NOMO-1 treated with DMSO at 0.1 percent for 48 hours (cell line): ENCODE measurements around the gene ADAMTSL1.

Experiments used
- DNase-seq: peaks from one replicate; lab custom pipeline; 2025; ENCODE audit not compliant: unreplicated experiment; lab: John Stamatoyannopoulos, UW

The ADAMTSL1 gene

GRCh38 chr9:18545636-18546360 is 71.8 kb downstream of the ADAMTSL1 start:
- DNase-seq, result no peak

GRCh38 chr9:18548456-18548855 is 74.5 kb downstream of the ADAMTSL1 start:
- DNase-seq, result no peak

DNA sequence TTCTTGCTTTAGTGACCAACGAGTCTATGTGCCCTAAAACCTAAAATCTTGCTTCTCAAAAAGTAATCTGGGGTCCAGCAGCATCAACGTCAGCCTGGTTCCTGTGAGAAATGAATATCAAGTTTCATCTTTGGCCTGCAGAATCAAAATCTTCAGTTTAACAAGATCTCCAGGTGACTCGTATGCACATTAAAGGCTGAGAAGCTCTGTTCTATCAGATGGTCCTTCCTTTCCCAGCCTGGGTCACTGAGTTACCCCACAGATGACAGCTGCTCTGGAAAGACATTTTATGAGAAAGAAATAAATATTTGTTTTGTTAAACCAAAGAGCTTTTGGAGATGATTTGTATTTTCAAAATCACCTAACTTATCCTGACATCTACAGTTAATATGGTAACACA is 75.8 kb downstream of the ADAMTSL1 start:
- DNase-seq, result no peak

GRCh38 chr9:18550286-18550685 is 76.3 kb downstream of the ADAMTSL1 start:
- DNase-seq, result no peak

DNA sequence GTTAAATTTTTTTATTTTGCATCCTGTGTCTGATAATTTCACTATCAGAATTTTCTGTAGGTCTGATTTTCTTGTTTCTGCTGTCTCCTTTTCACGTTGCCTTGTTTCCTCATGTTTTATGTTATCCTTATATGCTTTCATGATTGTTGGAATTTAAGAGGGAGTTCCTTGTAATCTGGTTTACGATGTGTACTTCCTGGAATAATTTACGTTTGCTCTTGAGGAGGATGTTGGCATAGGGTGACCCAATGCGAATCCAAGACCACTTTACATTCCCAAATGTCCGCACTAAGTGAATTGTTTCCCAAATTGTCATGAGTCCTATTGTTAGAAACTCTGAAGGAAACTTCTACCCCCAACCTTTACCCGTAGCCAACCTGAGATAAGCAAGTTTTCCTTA is 80.3 kb downstream of the ADAMTSL1 start:
- DNase-seq, result no peak

- no peak for DNase-seq
These were observed 81.3 kb downstream of the ADAMTSL1 start for GRCh38 chr9:18555105-18555883.

DNA sequence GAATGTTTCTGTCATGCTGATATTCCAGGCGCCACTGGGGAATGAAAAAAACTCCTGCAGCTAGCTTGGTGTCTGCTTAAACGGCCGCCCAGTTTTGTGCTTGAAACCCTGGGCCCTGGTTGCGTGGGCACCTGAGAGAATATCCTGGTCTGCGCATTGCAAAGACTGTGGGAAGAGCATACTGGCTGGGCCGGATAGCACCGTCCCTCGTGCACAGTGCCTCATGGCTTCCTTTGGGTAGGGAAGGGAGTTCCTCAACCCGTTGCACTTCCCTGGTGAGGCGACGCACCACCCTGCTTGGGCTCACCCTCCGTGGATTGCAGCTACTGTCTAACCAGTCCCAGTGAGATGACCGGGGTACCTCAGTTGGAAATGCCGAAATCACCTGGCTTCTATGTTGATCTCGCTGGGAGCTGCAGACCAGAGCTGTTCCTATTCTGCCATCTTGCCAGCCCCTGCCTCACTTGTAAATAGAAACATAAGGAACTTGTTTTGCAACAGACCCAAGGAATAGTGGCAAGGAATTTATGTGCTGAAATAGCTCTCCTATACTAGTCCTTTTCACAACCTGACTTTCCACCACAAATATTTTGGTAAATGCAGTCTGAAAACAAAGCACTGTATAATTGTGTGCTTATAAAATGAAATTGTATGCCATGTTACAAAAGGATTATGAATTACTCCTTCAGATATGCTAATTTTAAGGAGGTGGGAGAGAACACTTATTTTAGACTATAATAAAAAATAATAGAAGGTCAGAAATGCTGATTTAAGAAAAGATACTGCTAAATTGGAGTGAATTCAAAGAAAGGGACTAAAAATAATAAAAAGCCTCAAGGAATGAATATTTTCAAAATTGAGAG is 90.3 kb downstream of the ADAMTSL1 start:
- no peak for DNase-seq

GRCh38 chr9:18566121-18566520 is 92.2 kb downstream of the ADAMTSL1 start:
- DNase-seq, result no peak

DNA sequence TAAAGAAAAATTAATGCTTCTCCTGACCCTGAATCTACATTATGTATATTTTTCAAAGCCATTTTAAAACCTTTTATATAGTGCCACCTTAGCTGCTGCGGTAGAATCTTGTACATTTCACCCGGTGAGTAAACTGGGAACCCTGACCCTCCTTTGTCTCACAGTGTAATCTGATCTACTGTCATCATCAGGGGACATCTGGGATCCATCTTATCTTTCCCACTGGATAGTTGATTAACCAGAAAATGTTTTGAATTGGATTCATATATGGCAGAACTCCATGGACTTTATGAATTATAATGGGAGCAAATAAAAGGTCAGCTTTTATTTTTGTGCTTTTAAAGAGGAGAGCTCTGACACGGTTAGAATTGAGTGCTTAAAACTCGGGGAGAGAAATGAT is 95.0 kb downstream of the ADAMTSL1 start:
- DNase-seq, result no peak

GRCh38 chr9:18569941-18570630 is 96.1 kb downstream of the ADAMTSL1 start:
- no peak for DNase-seq

DNA sequence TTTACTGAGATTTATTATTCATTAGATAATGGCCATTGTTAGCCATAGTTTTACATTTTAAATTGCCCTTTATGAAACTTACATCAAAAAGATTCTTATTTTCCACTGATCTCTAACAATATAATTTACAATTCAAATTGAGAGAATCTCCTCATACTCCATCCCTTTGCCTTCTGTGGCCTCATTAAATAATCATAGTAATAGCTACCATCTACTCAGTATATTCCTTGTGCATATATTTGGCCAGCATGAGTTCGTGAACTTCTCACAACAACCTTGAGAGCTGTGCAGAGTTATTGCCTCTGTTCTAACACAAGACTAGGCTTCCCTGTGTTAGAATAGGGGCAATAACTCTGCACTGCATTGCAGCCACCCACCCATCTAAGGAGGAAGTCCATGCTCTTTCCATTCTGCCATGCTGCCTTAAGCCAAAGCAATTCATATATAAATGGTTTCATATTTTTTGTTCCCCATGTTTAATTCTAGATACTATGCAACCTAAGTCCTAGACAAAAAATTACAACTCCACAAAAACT is 99.1 kb downstream of the ADAMTSL1 start:
- DNase-seq, result no peak

DNA sequence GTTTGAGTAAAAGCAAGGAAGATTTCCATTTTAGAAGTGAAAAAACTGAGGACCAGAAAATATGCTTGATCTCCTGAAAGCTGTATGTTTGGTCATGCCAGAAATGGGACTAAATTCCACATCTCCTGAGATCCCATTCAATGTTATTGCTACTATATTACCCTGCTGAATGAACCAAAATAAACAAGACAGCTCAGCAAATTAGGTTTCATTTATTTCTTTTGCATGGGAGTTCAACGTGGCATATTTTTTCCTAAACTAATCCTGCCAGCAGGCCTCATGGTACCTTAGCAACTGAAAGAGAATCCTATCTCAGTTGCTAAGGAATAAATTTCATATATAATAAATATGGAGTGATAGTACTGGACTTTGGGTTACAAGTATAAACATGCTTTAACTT is 101.7 kb downstream of the ADAMTSL1 start:
- no peak for DNase-seq

GRCh38 chr9:18579536-18579935 is 105.6 kb downstream of the ADAMTSL1 start:
- no peak for DNase-seq

DNA sequence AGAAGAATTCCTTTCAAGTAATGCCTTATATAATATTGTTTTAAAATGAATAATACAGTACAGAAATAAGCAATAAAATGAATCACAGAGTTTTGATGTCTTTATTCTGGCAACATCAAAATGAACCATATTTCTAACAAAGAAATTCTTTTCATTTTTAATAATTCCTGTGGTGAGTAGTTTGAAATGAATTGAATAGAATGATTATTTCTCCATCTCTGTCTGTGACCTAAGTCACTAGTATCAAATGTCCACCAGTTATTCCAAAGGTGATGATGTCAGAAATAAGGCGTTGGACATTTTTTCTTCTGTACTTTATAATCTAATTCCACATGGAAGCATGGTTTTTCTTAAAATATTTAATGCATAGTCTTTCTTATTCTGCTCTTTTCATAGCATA is 106.2 kb downstream of the ADAMTSL1 start:
- DNase-seq, result no peak

GRCh38 chr9:18585996-18586395 is 112.0 kb downstream of the ADAMTSL1 start:
- no peak for DNase-seq

DNA sequence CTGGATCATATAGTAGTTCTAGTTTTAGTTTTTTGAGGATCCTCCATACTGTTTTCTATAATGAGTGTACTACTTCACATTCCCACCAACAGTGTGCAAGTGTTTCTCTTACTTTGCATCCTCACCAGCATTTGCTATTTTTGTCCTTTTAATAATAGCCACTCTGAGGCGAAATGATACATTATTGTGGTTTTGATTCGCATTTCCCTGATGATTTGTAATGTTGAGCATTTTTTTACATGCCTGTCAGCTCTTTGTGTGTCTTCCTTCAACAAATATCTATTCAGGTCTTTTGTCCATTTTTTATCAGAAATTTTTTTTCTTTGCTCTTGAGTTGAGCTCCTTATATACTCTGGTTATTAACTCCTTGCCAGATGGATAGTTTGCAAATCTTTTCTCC is 114.0 kb downstream of the ADAMTSL1 start:
- DNase-seq, result no peak

- DNase-seq, result no peak
These were observed 117.3 kb downstream of the ADAMTSL1 start for GRCh38 chr9:18591261-18591660.

DNA sequence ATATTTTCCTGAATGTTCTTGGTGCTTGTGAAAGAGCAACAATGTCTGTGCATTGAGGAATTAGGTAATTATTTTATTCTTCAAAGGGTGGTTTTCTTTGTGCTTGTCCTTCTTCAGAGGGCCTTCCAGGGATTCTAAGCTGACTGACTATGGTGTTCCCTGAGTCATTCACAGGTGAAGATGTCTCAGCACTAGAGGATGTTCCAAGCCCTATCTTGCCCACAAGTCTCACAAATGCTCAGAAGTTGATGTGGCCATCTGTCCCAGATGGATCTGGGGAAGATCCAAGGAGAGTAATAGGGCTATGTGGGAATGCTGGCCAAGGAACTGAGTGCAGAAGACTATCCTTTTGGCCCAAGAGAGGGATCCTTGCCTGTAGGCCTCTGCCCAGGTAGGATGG is 120.9 kb downstream of the ADAMTSL1 start:
- DNase-seq, result no peak

GRCh38 chr9:18595597-18595996 is 121.6 kb downstream of the ADAMTSL1 start:
- no peak for DNase-seq

- DNase-seq, result peak; percentile 79
These were observed 123.0 kb downstream of the ADAMTSL1 start for GRCh38 chr9:18596920-18597319.

- no peak for DNase-seq
These were observed 125.0 kb downstream of the ADAMTSL1 start for GRCh38 chr9:18598969-18599368.
